Prostate gland (tissue), 2 donors: ENCODE results near the gene HSBP1L1.

Experiments used
- POLR2A ChIP-seq: fragments of 450-650 bp; IDR thresholded peaks from one replicate; pipeline ENCODE4 v1.6.1; 2016; ENCODE audit warnings: antibody characterized with exemption, mild to moderate bottlenecking
- TF ChIP-seq, protein P1 (sequence below), 4 experiments: fragments of 200-600 bp in 2 of 4; fragments of 450-650 bp in 2 of 4; sonication (generic) in 2 of 4; IDR thresholded peaks; 1 replicate in 3 of 4; 2 replicates in 1 of 4; pipeline ENCODE4 v1.5.1; 2016 to 2019; ENCODE audit warnings: antibody characterized with exemption in 4 of 4, mild to moderate bottlenecking in 2 of 4, moderate library complexity in 2 of 4

DNA sequence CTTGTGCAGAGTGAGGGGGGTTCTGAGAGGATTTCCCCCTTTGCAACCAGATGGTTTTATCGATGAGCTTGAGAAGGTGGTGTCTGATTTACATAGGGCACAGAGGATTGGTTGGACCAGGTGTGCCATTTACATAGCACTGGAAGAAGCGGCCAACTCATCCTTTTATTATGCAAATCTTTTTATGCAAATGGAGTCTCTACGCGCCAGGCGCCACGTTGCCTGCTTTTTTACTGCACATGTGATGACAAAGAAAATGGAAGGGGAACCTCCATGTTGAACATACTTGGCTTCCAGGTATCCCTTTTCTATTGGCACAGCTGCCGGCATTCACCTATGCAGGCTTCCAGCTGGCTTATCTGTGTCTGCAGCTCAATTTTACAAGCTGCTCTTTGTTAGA lies 42.3 kb downstream of the HSBP1L1 start:
- TF ChIP-seq POLR2A = no peak
- TF ChIP-seq, protein P1, sequence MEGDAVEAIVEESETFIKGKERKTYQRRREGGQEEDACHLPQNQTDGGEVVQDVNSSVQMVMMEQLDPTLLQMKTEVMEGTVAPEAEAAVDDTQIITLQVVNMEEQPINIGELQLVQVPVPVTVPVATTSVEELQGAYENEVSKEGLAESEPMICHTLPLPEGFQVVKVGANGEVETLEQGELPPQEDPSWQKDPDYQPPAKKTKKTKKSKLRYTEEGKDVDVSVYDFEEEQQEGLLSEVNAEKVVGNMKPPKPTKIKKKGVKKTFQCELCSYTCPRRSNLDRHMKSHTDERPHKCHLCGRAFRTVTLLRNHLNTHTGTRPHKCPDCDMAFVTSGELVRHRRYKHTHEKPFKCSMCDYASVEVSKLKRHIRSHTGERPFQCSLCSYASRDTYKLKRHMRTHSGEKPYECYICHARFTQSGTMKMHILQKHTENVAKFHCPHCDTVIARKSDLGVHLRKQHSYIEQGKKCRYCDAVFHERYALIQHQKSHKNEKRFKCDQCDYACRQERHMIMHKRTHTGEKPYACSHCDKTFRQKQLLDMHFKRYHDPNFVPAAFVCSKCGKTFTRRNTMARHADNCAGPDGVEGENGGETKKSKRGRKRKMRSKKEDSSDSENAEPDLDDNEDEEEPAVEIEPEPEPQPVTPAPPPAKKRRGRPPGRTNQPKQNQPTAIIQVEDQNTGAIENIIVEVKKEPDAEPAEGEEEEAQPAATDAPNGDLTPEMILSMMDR (IDR thresholded peaks at IDR 0.05) = no peak
